GM15510 (cell line): ENCODE results near the gene MRPS27.

Experiments
- POLR2A ChIP-seq: IDR thresholded peaks from 3 replicates; pipeline ENCODE4 v1.6.1; 2011; ENCODE audit warnings: borderline replicate concordance; ENCODE audit not compliant: insufficient read length; ENCODE audit errors: extremely low read depth

The MRPS27 gene

DNA sequence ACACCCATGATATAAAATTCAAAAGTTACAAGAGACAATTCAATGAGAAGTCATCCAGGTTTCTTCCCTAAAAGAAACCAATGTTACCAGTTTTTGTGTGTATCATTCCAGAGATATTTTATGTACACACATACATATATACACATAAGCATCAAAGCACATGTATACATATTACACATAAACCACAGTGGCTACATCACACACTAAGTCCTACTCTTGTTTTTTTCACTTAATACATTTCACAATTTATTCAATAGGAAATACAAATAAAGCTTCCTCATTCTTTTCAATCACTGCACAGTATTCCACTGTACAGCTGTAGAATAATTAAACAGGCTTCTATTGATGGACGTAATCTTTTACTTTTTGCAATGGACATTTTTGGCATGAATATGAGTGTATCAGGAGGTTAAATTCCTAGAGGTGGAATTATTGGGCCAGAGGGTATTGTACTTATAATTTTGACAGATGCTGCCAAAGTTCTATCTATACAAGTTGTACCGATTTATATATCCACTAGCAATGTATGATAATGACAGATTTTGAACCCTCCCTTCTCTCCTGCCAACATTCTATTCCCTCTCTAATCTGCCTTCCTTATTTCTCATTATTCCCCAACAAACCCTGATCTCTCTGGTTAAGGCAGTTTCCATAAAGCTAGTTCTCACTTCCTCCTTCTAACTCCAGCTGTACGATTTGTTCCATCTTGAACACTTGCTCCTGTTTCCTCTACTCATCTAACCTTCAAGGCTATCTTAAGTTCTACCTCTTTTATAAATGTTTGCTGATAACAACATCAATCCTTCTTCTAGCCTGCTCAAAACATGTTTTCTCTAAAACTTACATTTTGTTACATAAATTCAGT lies 35.2 kb downstream of the MRPS27 start:
- TF ChIP-seq POLR2A: no peak

DNA sequence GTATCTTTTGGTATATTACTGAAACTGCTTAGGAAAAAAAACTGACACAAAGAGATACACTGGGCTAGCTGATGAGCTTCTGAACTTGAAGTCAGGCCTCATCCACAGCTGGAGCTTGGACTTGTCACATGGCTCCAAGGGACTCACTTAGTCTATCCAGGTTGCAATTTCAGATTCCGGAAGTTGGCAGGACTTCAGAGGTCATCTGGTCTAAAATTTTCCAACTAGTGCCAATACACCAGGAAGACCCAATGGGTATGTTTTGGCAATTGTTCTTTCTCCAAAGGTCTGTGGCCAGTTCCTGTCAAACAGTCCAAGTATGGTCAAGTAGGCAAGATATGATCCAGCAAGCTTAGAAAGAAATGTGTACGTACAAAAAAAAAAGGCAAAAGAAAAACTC lies 36.7 kb downstream of the MRPS27 start:
- no peak for TF ChIP-seq POLR2A

DNA sequence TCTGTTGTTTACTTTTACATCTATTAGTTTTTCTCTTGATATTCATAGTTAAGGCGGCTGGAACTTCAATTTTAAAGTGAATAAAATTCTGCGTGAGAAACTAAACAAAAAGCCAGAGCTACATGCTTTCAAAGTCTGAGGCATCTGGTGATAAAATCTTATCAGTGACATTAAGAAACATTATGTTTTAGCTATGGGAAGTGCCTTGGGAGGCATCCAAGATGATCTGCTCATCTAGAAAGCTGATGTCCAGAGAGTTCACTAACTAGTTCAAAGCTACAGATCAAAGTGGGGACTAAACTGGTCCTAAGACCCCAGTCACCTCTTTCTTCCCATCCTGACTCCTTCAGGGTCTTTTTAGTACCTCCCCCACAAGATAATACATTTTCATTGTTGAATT lies 37.2 kb downstream of the MRPS27 start:
- TF ChIP-seq POLR2A: no peak

DNA sequence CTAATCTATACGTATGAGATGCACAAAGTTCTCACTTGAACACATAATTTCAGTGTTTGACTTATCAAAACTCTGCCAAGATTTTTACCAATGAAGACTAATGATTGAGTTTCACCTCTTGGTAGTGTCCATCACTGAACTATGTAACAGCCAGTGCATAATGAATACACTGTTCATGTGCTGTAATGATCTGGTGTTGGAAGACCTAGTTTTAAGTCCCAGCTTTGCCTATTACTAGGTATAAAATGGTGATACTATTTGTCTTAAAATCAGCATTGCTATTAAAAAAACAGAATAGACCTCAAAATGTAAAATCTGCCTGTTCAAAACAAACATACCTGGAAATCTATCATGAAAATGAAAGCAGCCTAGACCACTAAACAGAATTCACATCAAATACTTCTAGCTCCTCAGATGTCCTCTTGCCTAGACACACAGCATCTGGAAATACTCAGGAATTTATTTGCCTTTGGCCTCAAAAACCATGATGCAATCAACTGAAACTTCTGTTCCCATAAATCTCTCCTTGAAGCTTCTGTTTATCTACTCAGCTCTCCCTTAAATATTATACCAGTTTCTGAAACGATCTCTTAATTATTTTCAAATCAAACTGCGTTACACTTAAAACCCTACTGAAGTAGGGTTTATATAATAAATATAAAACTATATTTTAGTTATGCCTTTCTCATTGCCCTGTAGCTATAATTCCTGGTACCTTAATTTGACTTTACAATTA lies 38.1 kb downstream of the MRPS27 start:
- no peak for TF ChIP-seq POLR2A

DNA sequence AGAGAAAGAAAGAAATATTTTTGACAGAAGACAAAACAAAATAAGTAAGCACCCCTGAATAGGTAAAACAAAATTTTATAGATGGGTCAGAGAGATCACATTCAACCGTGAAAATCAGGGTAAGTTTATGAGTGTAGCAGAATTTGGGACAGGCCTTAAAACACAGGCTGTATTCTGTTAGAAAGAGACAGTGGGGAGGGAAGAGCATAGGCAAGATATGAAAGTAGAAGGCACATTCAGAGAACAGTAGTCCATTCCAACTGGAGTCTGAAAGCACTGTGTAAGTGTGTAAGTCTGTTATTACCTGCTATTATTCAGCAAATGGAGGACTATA lies 38.6 kb downstream of the MRPS27 start:
- TF ChIP-seq POLR2A: no peak

DNA sequence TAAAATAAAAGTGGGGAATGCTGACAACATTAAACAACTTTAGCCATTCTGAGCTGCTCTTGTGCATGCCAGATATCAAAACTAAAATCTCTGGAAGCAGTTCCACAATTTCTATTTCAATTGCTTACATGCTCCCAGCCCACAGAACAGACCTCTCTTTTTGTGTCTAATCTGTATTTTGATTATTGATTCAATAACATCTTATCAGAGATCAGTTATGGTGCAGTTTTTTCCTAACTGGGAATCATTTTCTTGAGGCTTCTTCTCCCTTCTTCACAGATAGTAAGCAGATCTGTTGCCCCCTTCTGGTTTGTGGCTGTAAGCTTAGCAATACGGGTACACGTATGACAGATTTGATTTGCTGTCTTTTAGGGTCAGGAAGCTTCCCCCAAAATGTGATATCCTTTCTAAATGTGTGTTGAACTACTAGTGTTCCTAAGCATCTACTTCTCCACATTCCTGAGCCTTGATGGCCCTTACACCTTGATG lies 39.4 kb downstream of the MRPS27 start:
- no peak for TF ChIP-seq POLR2A

DNA sequence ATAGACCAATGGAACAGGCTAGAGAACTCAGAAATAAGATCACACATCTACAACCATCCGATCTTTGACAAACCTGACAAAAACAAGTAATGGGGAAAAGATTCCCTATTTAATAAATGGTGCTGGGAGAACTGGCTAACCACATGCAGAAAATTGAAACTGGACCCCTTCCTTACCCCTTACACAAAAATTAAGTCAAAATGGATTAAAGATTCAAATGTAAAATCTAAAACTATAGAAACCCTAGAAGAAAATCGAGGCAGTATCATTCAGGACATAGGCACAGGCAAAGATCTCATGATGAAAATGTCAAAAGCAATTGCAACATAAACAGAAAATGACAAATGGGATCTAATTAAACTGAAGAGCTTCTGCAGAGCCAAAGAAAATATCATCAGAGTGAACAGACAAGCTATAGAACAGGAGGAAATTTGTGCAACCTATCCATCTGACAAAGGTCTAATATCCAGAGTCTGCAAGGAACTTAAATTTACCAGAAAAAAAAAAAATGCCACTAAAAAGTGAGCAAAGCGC lies 43.8 kb downstream of the MRPS27 start:
- no peak for TF ChIP-seq POLR2A

DNA sequence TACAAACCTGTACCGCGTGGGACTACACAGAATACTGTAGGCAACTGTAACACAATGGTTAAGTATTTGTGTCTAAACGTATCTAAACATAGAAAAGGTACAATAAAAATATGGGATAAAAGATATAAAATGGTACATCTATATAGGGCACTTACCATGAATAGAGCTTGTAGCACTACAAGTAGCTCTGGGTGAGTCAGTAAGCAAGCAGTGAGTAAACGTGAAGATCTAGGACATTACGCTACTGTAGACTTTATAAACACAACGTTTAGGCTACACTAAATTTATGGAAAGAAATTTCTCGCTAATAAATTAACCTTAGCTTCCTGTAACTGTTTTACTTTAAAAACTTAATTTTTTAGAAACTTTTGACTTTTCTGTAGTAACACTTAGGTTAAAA lies 46.5 kb downstream of the MRPS27 start:
- TF ChIP-seq POLR2A: no peak

DNA sequence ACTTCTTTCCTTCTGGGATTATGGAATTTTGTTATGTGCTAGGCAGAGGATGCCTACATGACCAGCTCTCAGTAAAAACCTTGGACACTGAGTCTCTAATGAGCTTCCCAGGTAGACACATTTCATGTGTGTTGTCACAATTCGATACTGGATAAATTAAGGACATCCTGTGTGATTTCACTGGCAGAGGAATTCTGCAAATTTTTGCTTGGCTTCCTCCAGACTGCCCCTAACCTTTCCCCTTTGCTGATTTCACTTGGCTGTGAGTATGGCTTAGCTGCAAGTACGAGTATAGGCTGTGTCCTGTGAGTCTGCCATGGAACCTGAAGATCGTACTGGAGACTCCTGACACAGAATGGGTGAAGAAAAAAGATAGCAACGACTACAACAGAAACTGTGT lies 47.6 kb downstream of the MRPS27 start:
- TF ChIP-seq POLR2A: no peak

DNA sequence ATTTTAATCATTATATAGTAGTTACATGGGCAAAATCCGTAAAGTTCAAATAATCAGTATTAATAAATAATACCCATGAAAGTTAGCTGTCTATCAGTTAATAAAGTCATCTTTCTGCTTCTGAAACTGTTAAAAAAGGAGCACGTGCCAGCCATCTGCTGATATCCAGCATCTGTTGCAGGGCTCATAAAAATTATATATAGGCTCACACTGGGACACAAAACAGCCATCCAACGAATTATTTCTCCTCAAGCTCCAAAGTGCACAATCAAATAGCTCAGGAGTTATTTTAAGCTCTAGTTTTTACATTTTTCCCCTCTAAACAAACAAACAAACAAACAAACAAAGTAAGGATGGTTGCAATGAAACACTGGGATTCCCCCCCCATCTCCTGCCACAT lies 48.3 kb downstream of the MRPS27 start:
- no peak for TF ChIP-seq POLR2A

DNA sequence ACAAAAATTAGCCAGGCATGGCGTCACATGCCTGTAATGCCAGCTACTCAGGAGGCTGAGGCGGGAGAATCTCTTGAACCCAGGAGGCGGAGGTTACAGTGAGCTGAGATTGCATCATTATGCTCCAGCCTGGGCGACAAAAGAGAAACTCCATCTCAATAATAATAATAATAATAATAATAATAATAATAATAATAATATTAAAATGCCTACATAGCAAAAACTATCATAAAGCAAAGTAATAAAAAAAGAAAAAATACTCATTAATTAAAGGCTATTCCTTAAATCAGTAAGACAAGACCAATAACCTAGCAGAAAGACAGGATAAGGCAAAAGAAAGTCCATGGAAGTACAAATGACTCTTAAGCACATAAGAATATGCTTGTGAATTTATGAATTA lies 50.0 kb downstream of the MRPS27 start:
- TF ChIP-seq POLR2A: no peak

DNA sequence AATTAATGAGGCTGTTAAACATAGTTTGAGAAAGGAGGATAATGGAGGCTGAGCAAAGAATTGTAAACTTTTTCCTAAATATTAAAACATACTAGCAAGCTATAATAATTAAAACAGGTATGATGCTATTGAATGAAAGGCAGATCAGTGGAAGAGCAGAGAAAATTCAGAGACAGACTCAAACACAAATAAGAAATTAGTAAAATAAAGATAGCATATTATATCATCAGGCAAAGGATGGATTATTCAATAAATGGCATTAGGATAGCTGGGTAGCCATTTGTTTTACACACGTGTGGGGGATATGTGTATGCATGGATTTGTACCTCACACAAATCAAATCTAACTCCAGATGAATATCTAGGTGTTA lies 50.6 kb downstream of the MRPS27 start:
- no peak for TF ChIP-seq POLR2A

DNA sequence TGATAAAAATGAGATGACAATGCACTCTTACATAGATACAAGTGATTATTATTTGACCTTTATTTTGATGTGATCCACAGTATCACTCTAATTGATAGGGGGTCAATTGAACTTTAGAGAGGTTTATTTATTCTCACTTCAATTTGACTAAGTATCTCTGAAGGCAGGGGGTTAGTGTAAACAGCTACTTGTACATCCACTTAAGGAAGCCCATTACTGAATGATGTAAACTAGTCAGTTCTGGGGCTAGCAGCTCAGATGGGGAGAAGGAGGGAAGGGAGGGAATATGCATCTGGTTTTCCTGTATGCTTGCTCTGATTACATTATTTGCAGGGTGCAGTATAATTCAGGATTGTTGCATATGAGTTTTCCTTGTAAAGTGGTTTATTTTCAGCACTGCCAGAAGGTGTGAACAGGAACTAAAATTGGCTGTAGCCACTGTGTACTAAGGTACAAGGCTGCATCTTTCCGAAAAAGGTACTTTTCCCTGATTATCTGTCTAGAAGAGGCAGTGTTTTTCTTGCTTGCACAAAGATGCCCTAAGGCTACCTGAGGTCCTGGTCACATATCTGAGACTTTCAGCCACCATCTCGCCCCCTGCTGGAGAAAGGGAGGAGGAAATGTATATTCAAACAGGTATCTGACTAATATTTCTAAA lies 51.2 kb downstream of the MRPS27 start:
- TF ChIP-seq POLR2A: no peak

DNA sequence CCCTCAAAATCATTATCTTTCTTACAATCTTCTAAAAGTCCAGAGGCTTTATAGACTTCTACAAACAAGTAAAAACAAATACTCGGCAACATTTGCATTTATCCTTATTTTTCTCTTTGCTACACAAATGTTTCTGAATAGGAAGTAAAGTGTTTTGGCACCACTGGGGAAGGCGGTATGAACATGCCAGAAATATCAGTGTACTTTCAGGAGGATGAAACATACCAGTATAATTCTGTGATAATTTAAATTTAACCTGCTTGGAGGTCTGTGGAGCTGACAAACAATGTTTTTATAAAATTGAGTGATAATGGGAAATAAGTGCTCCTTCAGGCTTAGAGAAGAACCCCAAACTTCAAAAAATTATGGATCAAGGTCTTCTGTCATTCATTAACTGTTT lies 51.8 kb downstream of the MRPS27 start:
- TF ChIP-seq POLR2A: no peak

DNA sequence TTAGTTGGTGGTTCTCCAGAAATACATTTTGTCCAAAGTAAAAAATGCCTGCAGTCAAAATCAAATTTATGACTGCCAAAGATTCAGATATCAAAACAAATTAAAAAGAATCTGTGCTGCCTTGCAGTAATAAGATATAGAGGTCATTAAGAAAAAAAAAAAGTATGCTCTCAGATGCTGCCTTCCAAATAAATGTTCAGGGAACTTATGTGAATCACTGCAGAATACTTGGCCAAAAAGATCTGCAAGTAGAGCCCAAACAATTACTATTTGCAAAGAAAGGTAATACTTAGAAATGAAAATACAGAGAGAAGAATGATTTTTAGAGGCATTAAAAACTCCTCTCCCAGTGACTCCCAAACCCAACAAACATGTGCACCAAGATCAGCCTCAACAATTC lies 52.4 kb downstream of the MRPS27 start:
- TF ChIP-seq POLR2A: no peak

DNA sequence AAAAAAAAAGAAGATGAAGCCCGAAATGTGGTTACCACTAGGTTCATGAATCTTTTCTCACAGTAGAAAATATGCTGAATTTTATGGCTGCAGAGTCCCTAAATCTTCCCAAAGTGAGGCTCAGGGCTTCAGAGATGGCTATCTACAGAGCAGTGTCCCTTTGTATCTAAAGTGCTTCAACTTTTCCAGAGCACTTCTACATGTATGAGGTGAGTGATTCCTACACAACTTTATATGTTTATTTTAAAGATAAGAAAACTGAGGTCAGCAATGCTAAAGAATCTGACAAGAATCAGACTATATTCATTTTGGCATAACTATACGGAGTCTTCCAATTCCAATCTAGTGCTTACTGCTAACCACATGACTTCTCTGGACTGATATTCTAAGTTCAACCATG lies 53.2 kb downstream of the MRPS27 start:
- no peak for TF ChIP-seq POLR2A
